Measurements from ENCODE around the gene PRKCE.

The PRKCE gene

GRCh38 chr2:45844796-45845457 is 193.5 kb downstream of the PRKCE start:
- no peak for TF ChIP-seq CTCF (IDR thresholded peaks at IDR 0.05; ENCODE audit: unreplicated experiment in 3 of 3)
- Mint-ChIP-seq H3K4me3 (no peak overlapping the region), H3K4me1 (peaks cover 53% of the 10 kb centered on the region), H3K36me3 (ENCODE audit: low read depth) (no peaks in the 10 kb centered on the region), H3K9me3 (no peaks in the 10 kb centered on the region), H3K27ac (peak overlapping the region in 2 of 3 experiments; percentile 41 to 47), H3K27me3 (ENCODE audit: low read depth) (peaks cover 10% of the 10 kb centered on the region)

- no peak for TF ChIP-seq CTCF (IDR thresholded peaks at IDR 0.05; ENCODE audit: unreplicated experiment in 3 of 3)
- Mint-ChIP-seq H3K27ac (peak overlapping the region in 2 of 3 experiments; percentile 27 to 41), H3K4me3 (no peak overlapping the region), H3K4me1 (peaks cover 52% of the 10 kb centered on the region), H3K27me3 (ENCODE audit: low read depth) (peaks cover 10% of the 10 kb centered on the region), H3K9me3 (no peaks in the 10 kb centered on the region), H3K36me3 (ENCODE audit: low read depth) (no peaks in the 10 kb centered on the region)
Measured at GRCh38 chr2:45845566-45845965, 194.1 kb downstream of the PRKCE start.

GRCh38 chr2:45849491-45850283 is 198.2 kb downstream of the PRKCE start:
- Mint-ChIP-seq H3K4me3 (no peak overlapping the region), H3K27ac (peak overlapping the region in 1 of 3 experiments; percentile 10), H3K4me1 (peaks cover 40% of the 10 kb centered on the region), H3K9me3 (no peaks in the 10 kb centered on the region), H3K36me3 (ENCODE audit: low read depth) (no peaks in the 10 kb centered on the region), H3K27me3 (ENCODE audit: low read depth) (peaks cover 5% of the 10 kb centered on the region)
- no peak for TF ChIP-seq CTCF (IDR thresholded peaks at IDR 0.05; ENCODE audit: unreplicated experiment in 3 of 3)

GRCh38 chr2:45850558-45850957 is 199.1 kb downstream of the PRKCE start:
- TF ChIP-seq CTCF (IDR thresholded peaks at IDR 0.05; ENCODE audit: unreplicated experiment in 3 of 3) = no peak
- no peaks in the 10 kb centered on the region for H3K36me3 Mint-ChIP-seq (ENCODE audit: low read depth)
- H3K4me1 Mint-ChIP-seq = peaks cover 44% of the 10 kb centered on the region

GRCh38 chr2:45851111-45851510 is 199.6 kb downstream of the PRKCE start:
- Mint-ChIP-seq H3K4me3 (no peak overlapping the region), H3K9me3 (no peaks in the 10 kb centered on the region), H3K36me3 (ENCODE audit: low read depth) (no peaks in the 10 kb centered on the region), H3K27me3 (ENCODE audit: low read depth) (peaks cover 5% of the 10 kb centered on the region), H3K4me1 (peaks cover 46% of the 10 kb centered on the region), H3K27ac (no peak overlapping the region)
- TF ChIP-seq CTCF (IDR thresholded peaks at IDR 0.05; ENCODE audit: unreplicated experiment in 3 of 3) = no peak

More at GRCh38 chr2:45850558-45850957, 199.1 kb downstream of the PRKCE start:
- Mint-ChIP-seq H3K9me3 (no peaks in the 10 kb centered on the region), H3K27me3 (ENCODE audit: low read depth) (peaks cover 5% of the 10 kb centered on the region), H3K4me3 (no peak overlapping the region), H3K27ac (no peak overlapping the region)

All from nephron (organoid).